A549 (cell line): ENCODE results near the gene PDIA6. TPM values are rescaled to one million over a fixed set of nuclear protein-coding genes. Genes with fewer than 3 reads are reported as not detected.

Experiments used
- ATAC-seq, 2 experiments: fragments of 200-7000 bp in 1 of 2; fragments of >200 bp in 1 of 2; cut with Nextera tagmentation in 1 of 2; cut with Tn5 transposase in 1 of 2; 3 replicates each; pipeline versions ENCODE4 v1.8.0 to v1.9.1; 2018 to 2020; ENCODE audit warnings: mild to moderate bottlenecking in 1 of 2, moderate library complexity in 1 of 2
- CTCF ChIA-PET: fragments of 300-600 bp; sonication (Branson Sonifier 250); formaldehyde crosslinking; extraction: SDS; loops from one replicate; lab custom pipeline; 2021; ENCODE audit warnings: antibody characterized with exemption, inconsistent platforms; lab: Yijun Ruan, JAX
- POLR2A ChIA-PET: fragments of 350-600 bp; formaldehyde crosslinking; extraction: SDS; loops from one replicate; lab custom pipeline; 2021; ENCODE audit warnings: antibody characterized with exemption, inconsistent platforms; lab: Yijun Ruan, JAX
- DNase-seq, 2 experiments: peaks; one replicate each; pipeline versions ENCODE4 v3.0.0 to v3.0.0-alpha.2; 2011 to 2016; ENCODE audit warnings: low read depth in 1 of 2, low spot score in 1 of 2
- FAIRE-seq: peaks from 2 replicates; lab custom pipeline; 2011; peaks lifted over from hg19 to GRCh38; lab: Jason Lieb, UNC
- H3K27ac ChIP-seq, 2 experiments: fragments of >200 bp; sonication (Bioruptor Twin); formaldehyde crosslinking; 3 replicates each; pipeline ENCODE4 v1.5.1; 2016 to 2017
- H3K4me1 ChIP-seq: fragments of >200 bp; sonication (Bioruptor Twin); formaldehyde crosslinking; 3 replicates; pipeline ENCODE4 v1.6.1; 2016
- H3K4me2 ChIP-seq: fragments of >200 bp; sonication (Bioruptor Twin); formaldehyde crosslinking; 3 replicates; pipeline ENCODE4 v1.6.1; 2016
- H3K4me3 ChIP-seq: fragments of >200 bp; sonication (Bioruptor Twin); formaldehyde crosslinking; 3 replicates; pipeline ENCODE4 v1.5.1; 2016
- H3K9me3 ChIP-seq: fragments of >200 bp; sonication (Bioruptor Twin); formaldehyde crosslinking; 3 replicates; pipeline ENCODE4 v1.6.1; 2016
- ATOH8 ChIP-seq: fragments of 250-450 bp; sonication (Bioruptor Pico); IDR thresholded peaks from 2 replicates; pipeline ENCODE4 v1.5.0; 2020; ENCODE audit warnings: low read depth, mild to moderate bottlenecking, moderate library complexity
- BHLHE40 ChIP-seq: IDR thresholded peaks from 2 replicates; pipeline ENCODE4 v1.6.1; 2012; ENCODE audit warnings: low read depth, low read length, inconsistent platforms
- CHD4 ChIP-seq: fragments of 200-600 bp; sonication (generic); IDR thresholded peaks from 2 replicates; pipeline ENCODE4 v1.6.1; 2016; ENCODE audit warnings: antibody characterized with exemption, mild to moderate bottlenecking, borderline replicate concordance
- CTCF ChIP-seq: fragments of >200 bp; sonication (Bioruptor Twin); formaldehyde crosslinking; IDR thresholded peaks from 3 replicates; pipeline ENCODE4 v1.5.1; 2016
- E2F6 ChIP-seq: IDR thresholded peaks from 2 replicates; pipeline ENCODE4 v1.6.1; 2012; ENCODE audit warnings: low read depth, borderline replicate concordance
- HDAC2 ChIP-seq: fragments of 200-600 bp; sonication (generic); IDR thresholded peaks from 2 replicates; pipeline ENCODE4 v1.6.1; 2016
- HES2 ChIP-seq: fragments of >200 bp; sonication (Bioruptor Twin); formaldehyde crosslinking; IDR thresholded peaks from 2 replicates; pipeline ENCODE4 v1.6.1; 2016
- JUN ChIP-seq, 2 experiments: fragments of >200 bp; sonication (Bioruptor Twin); formaldehyde crosslinking; IDR thresholded peaks; 2 replicates in 1 of 2; 3 replicates in 1 of 2; pipeline ENCODE4 v1.6.1; 2016 to 2017
- KDM5A ChIP-seq: fragments of 200-600 bp; sonication (generic); IDR thresholded peaks from 2 replicates; pipeline ENCODE4 v1.6.1; 2016; ENCODE audit warnings: antibody characterized with exemption, mild to moderate bottlenecking
- MAFK ChIP-seq: fragments of 450-650 bp; IDR thresholded peaks from 2 replicates; pipeline ENCODE4 v1.6.1; 2014; ENCODE audit not compliant: partially characterized antibody
- MAX ChIP-seq: IDR thresholded peaks from 2 replicates; pipeline ENCODE4 v1.6.1; 2012
- MAZ ChIP-seq: fragments of 150-350 bp; IDR thresholded peaks from 2 replicates; pipeline ENCODE4 v1.6.1; 2014; ENCODE audit warnings: antibody characterized with exemption, low read depth, low read length, borderline replicate concordance
- NR3C1 ChIP-seq: fragments of >200 bp; sonication (Bioruptor Twin); formaldehyde crosslinking; IDR thresholded peaks from 3 replicates; pipeline ENCODE4 v1.6.1; 2017
- POLR2AphosphoS2 ChIP-seq: conservative IDR thresholded peaks from 2 replicates; pipeline ENCODE4 v1.6.1; 2012; ENCODE audit warnings: low read length, improper control_type of control experiment, inconsistent platforms
- RARB ChIP-seq: fragments of 250-450 bp; sonication (Bioruptor Pico); IDR thresholded peaks from 2 replicates; pipeline ENCODE4 v1.8.0; 2021; ENCODE audit warnings: mild to moderate bottlenecking, moderate library complexity
- REST ChIP-seq: fragments of 200-600 bp; sonication (generic); IDR thresholded peaks from 2 replicates; pipeline ENCODE4 v1.6.1; 2016; ENCODE audit warnings: antibody characterized with exemption, mild to moderate bottlenecking, moderate library complexity
- SMC3 ChIP-seq: fragments of >200 bp; sonication (Bioruptor Twin); formaldehyde crosslinking; IDR thresholded peaks from 3 replicates; pipeline ENCODE4 v1.6.1; 2018; ENCODE audit warnings: inconsistent platforms
- SREBF2 ChIP-seq: fragments of 450-650 bp; IDR thresholded peaks from 2 replicates; pipeline ENCODE4 v1.6.1; 2014; ENCODE audit warnings: mild to moderate bottlenecking, moderate library complexity
- TP53 ChIP-seq: fragments of 250-450 bp; sonication (Bioruptor Pico); IDR thresholded peaks from 2 replicates; pipeline ENCODE4 v1.5.0; 2021; ENCODE audit warnings: mild to moderate bottlenecking, moderate library complexity
- ZFP36 ChIP-seq: fragments of 450-650 bp; IDR thresholded peaks from 2 replicates; pipeline ENCODE4 v1.6.1; 2014; ENCODE audit warnings: borderline replicate concordance; ENCODE audit not compliant: partially characterized antibody
- WGBS: methylation state at CpG from one replicate; pipeline ENCODE4 v1.1.6; 2017; ENCODE audit errors: missing lambda C conversion rate; 5-methylcytosine and 5-hydroxymethylcytosine counted together
- polyA plus RNA-seq, 4 experiments: library from polyadenylated mRNA; depleted of rRNA in 3 of 4; stranded (reverse); fragments of >200 nt; fragmentation: RNase III in 1 of 4; extraction: RNeasy Plus Mini Kit Qiagen cat#74134 plus additional on column Dnase treatment in 1 of 4; gene quantifications; 2 replicates in 3 of 4; 3 replicates in 1 of 4; pipeline ENCODE4 v1.2.3, GENCODE V29; 2011 to 2017

PDIA6 gene
- polyA plus RNA-seq, 2 of the 4 experiments (the other 2 are of a cell fraction) = 322 to 442 TPM

GRCh38 chr2:10830203-10830602 is 17.6 kb upstream of the PDIA6 start:
- no peaks in the 10 kb centered on the region for H3K4me1 ChIP-seq
- FAIRE-seq (no peak), DNase-seq (no peak), ATAC-seq (no peak)
- H3K4me2 ChIP-seq = no peak overlapping the region
- CTCF ChIA-PET = interaction anchor here (0.9 to 11.6 kb wide), 14 partner anchors 12 to 753 kb away, joined by 3 to 1025 read pairs (median 3); partner anchors contain the start of gene KCNF1
- H3K9me3 ChIP-seq = peaks cover 3% of the 10 kb centered on the region; the same call in 1 of the 3 replicates
- H3K4me3 ChIP-seq = no peak overlapping the region
- POLR2A ChIA-PET = no interaction called here
- WGBS = 82% methylated on average over 6 of the region's 8 CpGs
- no peak overlapping the region for H3K27ac ChIP-seq
- TF ChIP-seq MAZ = no peak

- Histone ChIP-seq H3K4me3 (no peak overlapping the region), H3K9me3 (peaks cover 4% of the 10 kb centered on the region; the same call in 1 of the 3 replicates)
- CTCF ChIA-PET = interaction anchor here (1.0 to 11.6 kb wide), 9 partner anchors 9 to 754 kb away, joined by 3 to 1025 read pairs (median 6); partner anchors contain the start of gene KCNF1
- 91% methylated on average over 3 of the region's 3 CpGs for WGBS
- no peak for TF ChIP-seq POLR2AphosphoS2
- no peak for TF ChIP-seq HES2
- TF ChIP-seq MAX = no peak
- no peak for TF ChIP-seq BHLHE40
- TF ChIP-seq HDAC2 = no peak
- TF ChIP-seq ZFP36 = no peak
- no peak for TF ChIP-seq MAZ
- TF ChIP-seq JUN (IDR thresholded peaks at IDR 0.05) = no peak
- TF ChIP-seq REST = no peak
- TF ChIP-seq MAFK = no peak
- no peak for TF ChIP-seq CHD4
- no peak for TF ChIP-seq SMC3
- no peak for TF ChIP-seq KDM5A
- no peak for TF ChIP-seq TP53 (CRISPR knock-in tag)
- TF ChIP-seq NR3C1 = no peak
- TF ChIP-seq E2F6 = no peak
- TF ChIP-seq ATOH8 = no peak
- no peak for TF ChIP-seq CTCF
- TF ChIP-seq SREBF2 = no peak
- TF ChIP-seq RARB (CRISPR knock-in tag) = no peak
- TF ChIP-seq, all 56 proteins: peak for 0
- DNase-seq = no peak
- no peak for ATAC-seq
- no peaks in the 10 kb centered on the region for H3K4me1 ChIP-seq
- no peak for FAIRE-seq
- H3K27ac ChIP-seq = no peak overlapping the region
- POLR2A ChIA-PET = no interaction called here
- H3K4me2 ChIP-seq = no peak overlapping the region
Observed at GRCh38 chr2:10829299-10829698, 16.7 kb upstream of the PDIA6 start.
